GM23338 (cell line): ENCODE results near the gene NLRC5.
"Not testable (repeated sequence)": the region's sequence is repeated elsewhere in the genome, so short reads cannot be mapped to it uniquely, and the experiment has no call there.

Source experiments
- CREB1 ChIP-seq: fragments of 250-450 bp; sonication (Bioruptor Pico); IDR thresholded peaks from 2 replicates; pipeline ENCODE4 v1.5.0; 2020; ENCODE audit warnings: low read depth, mild to moderate bottlenecking, moderate library complexity
- ETS1 ChIP-seq: IDR thresholded peaks from 2 replicates; pipeline ENCODE4 v1.6.1; 2016; ENCODE audit warnings: antibody characterized with exemption
- EZH2 ChIP-seq: fragments of 200-600 bp; sonication (generic); IDR thresholded peaks from one replicate; pipeline ENCODE4 v1.8.0; 2017; ENCODE audit warnings: antibody characterized with exemption, mild to moderate bottlenecking, low read depth; ENCODE audit not compliant: unreplicated experiment
- EZH2phosphoT487 ChIP-seq: fragments of 200-600 bp; sonication (generic); IDR thresholded peaks from one replicate; pipeline ENCODE4 v1.8.1; 2018; ENCODE audit warnings: antibody characterized with exemption; ENCODE audit not compliant: unreplicated experiment
- JUNB ChIP-seq: IDR thresholded peaks from one replicate; pipeline ENCODE4 v1.6.1; 2016; ENCODE audit warnings: antibody characterized with exemption; ENCODE audit not compliant: unreplicated experiment
- NANOG ChIP-seq: IDR thresholded peaks from 2 replicates; pipeline ENCODE4 v1.6.1; 2016; ENCODE audit warnings: antibody characterized with exemption, borderline replicate concordance
- POLR2AphosphoS5 ChIP-seq: IDR thresholded peaks from 2 replicates; pipeline ENCODE4 v1.6.1; 2016; ENCODE audit warnings: antibody characterized with exemption, low read depth
- REST ChIP-seq: IDR thresholded peaks from one replicate; pipeline ENCODE4 v1.6.1; 2018; ENCODE audit warnings: antibody characterized with exemption; ENCODE audit not compliant: unreplicated experiment
- TF ChIP-seq, protein P1 (sequence below), 2 experiments: fragments of 200-600 bp in 1 of 2; sonication (generic) in 1 of 2; conservative IDR thresholded peaks; 2 replicates each; pipeline versions ENCODE4 v1.5.1 to v1.6.1; 2016 to 2017; ENCODE audit warnings: antibody characterized with exemption in 2 of 2, low read depth in 2 of 2, mild to moderate bottlenecking in 2 of 2, moderate library complexity in 1 of 2

GRCh38 chr16:57071081-57071732 is 81.8 kb downstream of the NLRC5 start:
- TF ChIP-seq EZH2phosphoT487; EZH2; REST; CREB1 (CRISPR knock-in tag); NANOG; POLR2AphosphoS5; ETS1; JUNB: not testable (repeated sequence)
- TF ChIP-seq, protein P1, sequence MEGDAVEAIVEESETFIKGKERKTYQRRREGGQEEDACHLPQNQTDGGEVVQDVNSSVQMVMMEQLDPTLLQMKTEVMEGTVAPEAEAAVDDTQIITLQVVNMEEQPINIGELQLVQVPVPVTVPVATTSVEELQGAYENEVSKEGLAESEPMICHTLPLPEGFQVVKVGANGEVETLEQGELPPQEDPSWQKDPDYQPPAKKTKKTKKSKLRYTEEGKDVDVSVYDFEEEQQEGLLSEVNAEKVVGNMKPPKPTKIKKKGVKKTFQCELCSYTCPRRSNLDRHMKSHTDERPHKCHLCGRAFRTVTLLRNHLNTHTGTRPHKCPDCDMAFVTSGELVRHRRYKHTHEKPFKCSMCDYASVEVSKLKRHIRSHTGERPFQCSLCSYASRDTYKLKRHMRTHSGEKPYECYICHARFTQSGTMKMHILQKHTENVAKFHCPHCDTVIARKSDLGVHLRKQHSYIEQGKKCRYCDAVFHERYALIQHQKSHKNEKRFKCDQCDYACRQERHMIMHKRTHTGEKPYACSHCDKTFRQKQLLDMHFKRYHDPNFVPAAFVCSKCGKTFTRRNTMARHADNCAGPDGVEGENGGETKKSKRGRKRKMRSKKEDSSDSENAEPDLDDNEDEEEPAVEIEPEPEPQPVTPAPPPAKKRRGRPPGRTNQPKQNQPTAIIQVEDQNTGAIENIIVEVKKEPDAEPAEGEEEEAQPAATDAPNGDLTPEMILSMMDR (conservative IDR thresholded peaks at IDR 0.05; ENCODE audit: low read depth in 2 of 2), result not testable (repeated sequence)
